ENCODE data around the gene CHEK2. TPM values are rescaled to one million over a fixed set of nuclear protein-coding genes. Genes with fewer than 3 reads are reported as not detected.

Gene CHEK2
- total RNA-seq, 1 donor from 2014 or later, result 10.9 TPM

Other genes starting within 250 kb of the CHEK2 start
- gene TTC28, start 62.0 kb downstream of the CHEK2 start, total RNA-seq, result 3.2 and 5.9 TPM in 2 replicates
- gene HSCB, start 219 bp upstream of the CHEK2 start, total RNA-seq, result 15.6 and 20.8 TPM in 2 replicates
- 35.1 and 37.1 TPM in 2 replicates for gene CCDC117, start 30.9 kb upstream of the CHEK2 start, total RNA-seq
- 166 and 224 TPM in 2 replicates for gene XBP1, start 58.7 kb upstream of the CHEK2 start, total RNA-seq
- 12.3 and 13.9 TPM in 2 replicates for gene ZNRF3, start 141.8 kb upstream of the CHEK2 start, total RNA-seq